Fibroblast of lung (primary cell): ENCODE data around the gene GALNT2. TPM values are rescaled to one million over a fixed set of nuclear protein-coding genes. Genes with fewer than 3 reads are reported as not detected.
A peak's percentile ranks its signal among the peaks of the same experiment; 100 is the strongest.

ENCODE experiments used
- DNase-seq, 2 donors: peaks; one replicate each; pipeline versions ENCODE4 v3.0.0 to v3.0.0-alpha.2; 2010; ENCODE audit warnings: low read depth in 2 of 2
- H2AFZ ChIP-seq: 2 replicates; pipeline ENCODE4 v1.5.1; 2012; ENCODE audit warnings: low read length, control low read depth, inconsistent platforms
- H3K27ac ChIP-seq: 2 replicates; pipeline ENCODE4 v1.5.1; 2011; ENCODE audit warnings: low read length, control low read depth; ENCODE audit not compliant: insufficient read depth
- H3K27me3 ChIP-seq: 2 replicates; pipeline ENCODE4 v1.5.1; 2011; ENCODE audit warnings: mild to moderate bottlenecking, low read length; ENCODE audit not compliant: control insufficient read depth, insufficient read depth
- H3K36me3 ChIP-seq: 2 replicates; pipeline ENCODE4 v1.5.1; 2011; ENCODE audit warnings: low read length; ENCODE audit not compliant: control insufficient read depth, insufficient read depth
- H3K4me1 ChIP-seq: 2 replicates; pipeline ENCODE4 v1.5.1; 2011; ENCODE audit warnings: low read length; ENCODE audit not compliant: control insufficient read depth, insufficient read depth; ENCODE audit errors: extremely low read depth
- H3K4me2 ChIP-seq: 2 replicates; pipeline ENCODE4 v1.5.1; 2011; ENCODE audit warnings: low read length, control low read depth; ENCODE audit not compliant: insufficient read depth; ENCODE audit errors: extremely low read depth
- H3K4me3 ChIP-seq, 4 experiments: fragments of 200-600 bp in 1 of 4; sonication (generic) in 1 of 4; replicated peaks in 1 of 4; 2 replicates each; pipeline ENCODE4 v1.5.1; 2011 to 2016; ENCODE audit warnings: low read length in 4 of 4, low read depth in 3 of 4, mild to moderate bottlenecking in 3 of 4, control low read depth in 2 of 4, inconsistent platforms in 1 of 4, mixed read lengths in 1 of 4; ENCODE audit not compliant: insufficient read depth in 1 of 4; ENCODE audit errors: control extremely low read depth in 1 of 4
- H3K79me2 ChIP-seq: 2 replicates; pipeline ENCODE4 v1.5.1; 2012; ENCODE audit warnings: mild to moderate bottlenecking, low read length, inconsistent platforms; ENCODE audit not compliant: control insufficient read depth, insufficient read depth
- H3K9ac ChIP-seq: 2 replicates; pipeline ENCODE4 v1.5.1; 2011; ENCODE audit warnings: mild to moderate bottlenecking, low read length, control low read depth; ENCODE audit not compliant: insufficient read depth
- H3K9me3 ChIP-seq: 2 replicates; pipeline ENCODE4 v1.5.1; 2012; ENCODE audit warnings: low read depth, low read length; ENCODE audit not compliant: control insufficient read depth, insufficient read depth
- H4K20me1 ChIP-seq: 2 replicates; pipeline ENCODE4 v1.5.1; 2011; ENCODE audit warnings: low read length; ENCODE audit not compliant: control insufficient read depth, insufficient read depth; ENCODE audit errors: extremely low read depth
- CTCF ChIP-seq, 2 donors: IDR thresholded peaks in 1 of 2; conservative IDR thresholded peaks in 1 of 2; 1 replicate in 1 of 2; 2 replicates in 1 of 2; pipeline ENCODE4 v1.5.1; 2011 to 2012; ENCODE audit warnings: low read length in 2 of 2, control low read depth in 1 of 2, inconsistent platforms in 1 of 2, low read depth in 1 of 2, mild to moderate bottlenecking in 1 of 2
- EZH2 ChIP-seq: IDR thresholded peaks from 2 replicates; pipeline ENCODE4 v1.5.1; 2012; ENCODE audit warnings: low read length, control low read depth, mild to moderate bottlenecking; ENCODE audit errors: missing control alignments
- polyA plus RNA-seq, 2 donors: library from polyadenylated mRNA; depleted of rRNA in 1 of 2; stranded (reverse) in 1 of 2; unstranded in 1 of 2; fragments of >200 nt; gene quantifications; 2 replicates each; pipeline ENCODE4 v1.2.1, GENCODE V29; 2011 to 2012; ENCODE audit warnings: missing spikeins in 1 of 2
- total RNA-seq: library from RNA; depleted of rRNA; stranded (reverse); fragments of >200 nt; gene quantifications from 2 replicates; pipeline ENCODE4 v1.2.1, GENCODE V29; 2014

Gene GALNT2
- total and polyA plus RNA-seq, 2 donors (not counting 1 experiment from before 2014, with no cell fraction given), result 106 to 115 TPM

- Histone ChIP-seq H4K20me1 (no peaks in the 10 kb centered on the region), H3K27me3 (no peaks in the 10 kb centered on the region), H3K4me1 (peaks cover 2% of the 10 kb centered on the region), H3K27ac (no peak overlapping the region), H3K9me3 (no peaks in the 10 kb centered on the region), H3K4me2 (no peak overlapping the region), H3K4me3 (no peak overlapping the region), H3K36me3 (no peaks in the 10 kb centered on the region), H3K9ac (no peak overlapping the region), H3K79me2 (peaks cover 2% of the 10 kb centered on the region), H2AFZ (no peak overlapping the region)
- DNase-seq, result peak in 1 of 2 donors; percentile 23
- no peak for TF ChIP-seq CTCF (conservative IDR thresholded peaks at IDR 0.05 in 1 of 2, IDR thresholded peaks at IDR 0.05 in 1 of 2; ENCODE audit: low read depth in 1 of 2, low read length in 2 of 2)
Measured at GRCh38 chr1:230226007-230226800, 159.2 kb downstream of the GALNT2 start.

DNA sequence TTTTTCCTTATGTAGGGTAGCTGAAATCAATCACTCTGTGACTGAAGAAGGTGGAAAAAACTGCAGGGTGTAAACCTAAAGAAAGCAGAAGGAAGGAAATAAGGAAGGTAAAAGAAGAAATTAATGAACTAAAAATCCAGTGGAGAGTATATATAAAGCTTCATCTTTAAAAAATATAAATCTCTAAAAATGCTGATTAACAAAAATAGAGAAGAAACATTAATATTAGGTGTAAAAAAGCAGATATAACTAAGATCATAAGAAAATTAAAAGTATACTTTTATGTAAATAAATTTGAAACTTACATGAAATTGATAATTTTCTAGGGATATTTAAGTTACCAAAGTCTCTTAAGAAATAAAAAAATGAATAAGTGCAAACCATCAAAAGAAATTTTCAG lies 159.8 kb downstream of the GALNT2 start:
- no peak overlapping the region for H3K4me3 ChIP-seq
- no peaks in the 10 kb centered on the region for H4K20me1 ChIP-seq
- peaks cover 2% of the 10 kb centered on the region for H3K79me2 ChIP-seq
- H3K4me1 ChIP-seq, result peaks cover 2% of the 10 kb centered on the region
- H3K36me3 ChIP-seq, result no peaks in the 10 kb centered on the region
- H2AFZ ChIP-seq, result no peak overlapping the region
- no peak overlapping the region for H3K4me2 ChIP-seq
- no peak overlapping the region for H3K27ac ChIP-seq
- H3K9ac ChIP-seq, result no peak overlapping the region
- DNase-seq, result no peak
- TF ChIP-seq CTCF (conservative IDR thresholded peaks at IDR 0.05 in 1 of 2, IDR thresholded peaks at IDR 0.05 in 1 of 2; ENCODE audit: low read depth in 1 of 2, low read length in 2 of 2) (no peak), EZH2 (no peak)
- no peaks in the 10 kb centered on the region for H3K9me3 ChIP-seq
- no peaks in the 10 kb centered on the region for H3K27me3 ChIP-seq

GRCh38 chr1:230228236-230228897 lies 161.3 kb downstream of the GALNT2 start:
- H3K9ac ChIP-seq, result no peak overlapping the region
- H3K27ac ChIP-seq, result no peak overlapping the region
- H3K36me3 ChIP-seq, result no peaks in the 10 kb centered on the region
- no peaks in the 10 kb centered on the region for H3K9me3 ChIP-seq
- no peaks in the 10 kb centered on the region for H4K20me1 ChIP-seq
- DNase-seq, result no peak
- H2AFZ ChIP-seq, result no peak overlapping the region
- no peak overlapping the region for H3K4me3 ChIP-seq
- H3K4me2 ChIP-seq, result no peak overlapping the region
- no peak for TF ChIP-seq CTCF (conservative IDR thresholded peaks at IDR 0.05 in 1 of 2, IDR thresholded peaks at IDR 0.05 in 1 of 2; ENCODE audit: low read depth in 1 of 2, low read length in 2 of 2)
- TF ChIP-seq EZH2, result no peak
- H3K27me3 ChIP-seq, result no peaks in the 10 kb centered on the region
- H3K4me1 ChIP-seq, result no peaks in the 10 kb centered on the region
- H3K79me2 ChIP-seq, result peaks cover 2% of the 10 kb centered on the region
